GM19025 (cell line): ENCODE measurements around the gene CPT1B.
"Not testable (repeated sequence)": the region's sequence is repeated elsewhere in the genome, so short reads cannot be mapped to it uniquely, and the experiment has no call there.

Source experiments
- ATAC-seq: cut with Tn5 transposase; IDR thresholded peaks from one replicate; pipeline ENCODE4 v1.9.1; 2021; ENCODE audit warnings: mild to moderate bottlenecking, low read depth, moderate library complexity; ENCODE audit not compliant: unreplicated experiment

The CPT1B gene

GRCh38 chr22:50548040-50548920, 29.9 kb downstream of the CPT1B start:
- ATAC-seq: no peak

DNA sequence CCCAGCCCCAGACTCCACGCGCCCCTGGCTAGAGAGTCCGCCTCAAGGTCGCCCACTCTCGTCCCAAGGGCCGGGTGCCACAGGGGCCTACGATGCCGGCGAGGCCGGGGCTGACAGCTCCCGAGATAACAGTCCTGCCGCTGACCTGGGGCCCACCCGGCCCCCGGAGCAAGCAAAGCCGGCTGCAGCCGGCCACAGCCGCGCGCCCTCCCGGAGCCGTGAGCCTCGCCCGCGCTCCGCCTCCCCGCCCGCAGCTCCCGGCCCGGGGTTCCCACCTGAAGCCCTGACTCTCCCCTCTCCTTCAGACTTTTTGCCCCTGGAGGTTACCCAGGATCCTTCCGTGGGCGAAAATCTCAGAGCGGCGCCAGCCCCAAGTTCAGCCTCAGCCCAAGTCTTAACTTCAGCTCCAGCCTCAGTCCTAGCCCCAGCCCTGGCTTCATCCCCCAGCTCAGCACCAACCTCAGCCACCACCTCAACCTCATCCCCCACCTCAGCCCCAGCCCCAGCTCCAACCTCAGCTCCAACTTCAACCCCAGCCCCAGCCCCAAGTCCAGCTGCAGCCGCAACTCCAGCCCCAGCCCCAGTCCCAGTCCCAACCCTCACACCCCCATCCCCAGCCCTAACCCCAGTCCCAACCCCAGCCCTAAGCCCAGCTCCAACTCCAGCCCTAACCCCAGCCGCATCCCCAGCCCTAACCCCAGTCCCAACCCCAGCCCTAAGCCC, 30.8 kb downstream of the CPT1B start:
- no peak for ATAC-seq

DNA sequence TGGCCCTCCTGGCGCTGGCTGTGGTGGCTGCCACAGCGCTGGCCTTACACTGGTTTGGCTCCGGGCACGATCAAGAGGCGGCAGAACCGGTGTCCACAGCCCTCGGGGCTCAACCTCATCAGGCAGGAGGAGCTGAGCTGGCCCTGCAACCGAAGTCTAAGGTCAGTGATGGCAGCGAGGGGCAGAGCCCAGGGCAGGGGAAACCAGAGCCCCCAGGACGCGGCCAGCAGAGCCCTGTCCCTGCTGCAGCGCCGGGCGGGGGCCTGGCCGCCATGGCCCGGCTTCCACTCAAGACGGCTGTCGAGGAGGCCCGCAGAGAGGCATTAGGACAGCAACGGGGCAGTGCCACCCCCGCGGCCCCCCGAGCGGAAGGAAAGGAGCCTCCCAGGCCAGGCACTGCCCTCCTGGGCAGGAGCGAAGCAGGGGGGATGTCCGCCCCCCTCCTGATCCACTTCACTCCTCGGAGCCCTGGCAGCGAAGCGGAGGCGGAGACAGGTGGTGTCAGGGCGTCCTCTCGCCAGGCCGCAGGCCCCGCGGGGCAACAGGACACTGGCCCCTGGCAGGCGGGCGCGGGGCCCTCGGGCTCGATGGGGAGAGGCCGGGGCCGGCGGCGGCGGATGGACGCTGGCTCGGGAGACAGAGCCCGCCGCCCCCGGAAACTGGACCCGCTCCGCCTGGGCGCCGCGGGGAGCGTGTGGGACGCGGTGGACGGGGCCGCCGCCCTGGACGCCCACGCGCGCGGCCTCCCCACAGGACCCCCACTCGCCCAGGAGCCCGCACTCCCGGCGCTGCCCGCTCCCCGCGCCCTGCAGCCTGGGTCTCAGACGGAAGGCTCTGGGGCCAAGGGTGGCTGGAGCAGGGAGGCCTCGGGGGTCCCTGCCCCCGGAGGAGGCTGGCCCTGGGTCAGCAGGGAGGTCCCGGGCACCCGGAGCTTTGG, 31.6 kb downstream of the CPT1B start:
- no peak for ATAC-seq

GRCh38 chr22:50545522-50546325, 32.5 kb downstream of the CPT1B start, which contains the start of gene KLHDC7B:
TSS of gene KLHDC7B (plus strand) at chr22:50545899. CDS start at chr22:50546244, 345 bp downstream.
- no peak for ATAC-seq

- ATAC-seq: no peak
Observed at GRCh38 chr22:50544746-50545253, 33.4 kb downstream of the CPT1B start.

GRCh38 chr22:50544078-50544745, 34.0 kb downstream of the CPT1B start:
- no peak for ATAC-seq

- ATAC-seq: peak; percentile 29
Observed at GRCh38 chr22:50542416-50542927, 35.8 kb downstream of the CPT1B start.

GRCh38 chr22:50541667-50542026, 36.6 kb downstream of the CPT1B start:
- not testable (repeated sequence) for ATAC-seq

DNA sequence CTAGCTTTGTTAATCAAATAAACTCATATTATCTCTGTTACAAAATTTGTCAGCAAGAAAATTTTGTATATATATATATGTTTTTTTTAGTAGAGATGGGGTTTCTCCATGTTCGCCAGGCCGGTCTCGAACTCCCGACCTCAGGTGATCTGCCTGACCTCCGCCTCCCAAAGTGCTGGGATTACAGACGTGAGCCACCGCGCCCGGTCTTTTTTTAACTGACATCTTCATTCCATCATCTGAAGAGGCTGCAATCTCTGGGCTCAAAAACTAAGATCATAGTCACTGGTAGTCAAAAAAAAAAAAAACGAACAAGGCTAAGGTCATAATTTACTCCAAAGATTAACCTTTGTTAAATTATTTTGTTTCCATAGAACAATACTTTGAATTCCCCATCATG, 37.8 kb downstream of the CPT1B start:
- no peak for ATAC-seq

DNA sequence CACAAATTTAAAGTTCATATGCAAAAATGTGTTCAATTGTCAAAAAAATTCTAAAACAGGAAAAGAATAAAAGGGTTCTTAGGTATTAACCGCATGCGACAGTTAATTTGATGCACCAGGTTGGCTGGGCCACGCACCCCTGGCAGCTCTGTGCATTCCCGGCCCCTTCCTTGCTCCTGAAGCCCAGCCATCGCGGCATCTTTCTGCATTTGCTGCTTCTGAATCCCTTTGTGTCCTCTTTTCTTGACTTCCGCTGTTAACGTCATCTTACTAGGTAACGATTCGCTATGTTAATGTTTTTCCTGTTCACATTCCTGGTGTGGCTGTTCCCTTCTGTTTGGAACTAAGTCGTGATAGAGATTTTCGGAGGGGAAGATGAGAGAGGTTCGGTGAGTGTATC, 40.5 kb downstream of the CPT1B start:
- no peak for ATAC-seq

DNA sequence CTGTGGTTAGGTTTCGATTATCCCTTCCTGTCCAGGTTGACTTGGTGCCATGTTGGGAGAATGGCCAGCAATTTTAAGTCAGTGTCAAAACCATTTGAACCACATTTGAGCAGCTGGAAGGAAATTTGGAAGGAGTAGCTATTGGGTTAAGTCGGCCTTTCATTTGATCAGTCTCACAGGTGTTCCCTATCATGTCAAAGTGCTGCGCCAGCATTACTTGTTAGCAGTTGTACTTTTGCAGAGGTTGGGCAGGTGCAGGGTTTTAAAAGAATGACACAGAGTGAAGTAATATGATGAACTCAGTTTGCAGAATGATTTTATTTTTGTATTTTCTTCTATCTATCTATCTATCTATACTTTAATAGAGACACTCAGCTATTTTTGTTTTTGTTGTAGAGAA, 42.0 kb downstream of the CPT1B start:
- ATAC-seq: no peak

DNA sequence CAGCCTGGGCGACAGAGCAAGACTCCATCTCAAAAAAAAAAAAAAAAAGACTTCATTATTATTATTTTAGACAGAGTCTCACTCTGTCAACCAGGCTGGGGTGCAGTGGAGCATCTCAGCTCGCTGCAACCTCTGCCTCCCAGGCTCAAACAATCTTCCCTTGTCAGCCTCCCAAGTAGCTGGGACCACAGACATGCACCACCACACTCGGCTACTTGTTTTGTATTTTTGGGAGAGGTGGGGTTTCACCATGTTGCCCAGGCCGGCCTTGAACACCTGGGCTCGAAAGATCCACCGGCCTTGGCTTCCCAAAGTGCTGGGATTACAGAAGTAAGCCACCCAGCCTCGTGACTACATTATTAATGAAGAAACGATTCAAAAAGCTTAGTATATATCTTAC, 43.1 kb downstream of the CPT1B start:
- ATAC-seq: no peak

DNA sequence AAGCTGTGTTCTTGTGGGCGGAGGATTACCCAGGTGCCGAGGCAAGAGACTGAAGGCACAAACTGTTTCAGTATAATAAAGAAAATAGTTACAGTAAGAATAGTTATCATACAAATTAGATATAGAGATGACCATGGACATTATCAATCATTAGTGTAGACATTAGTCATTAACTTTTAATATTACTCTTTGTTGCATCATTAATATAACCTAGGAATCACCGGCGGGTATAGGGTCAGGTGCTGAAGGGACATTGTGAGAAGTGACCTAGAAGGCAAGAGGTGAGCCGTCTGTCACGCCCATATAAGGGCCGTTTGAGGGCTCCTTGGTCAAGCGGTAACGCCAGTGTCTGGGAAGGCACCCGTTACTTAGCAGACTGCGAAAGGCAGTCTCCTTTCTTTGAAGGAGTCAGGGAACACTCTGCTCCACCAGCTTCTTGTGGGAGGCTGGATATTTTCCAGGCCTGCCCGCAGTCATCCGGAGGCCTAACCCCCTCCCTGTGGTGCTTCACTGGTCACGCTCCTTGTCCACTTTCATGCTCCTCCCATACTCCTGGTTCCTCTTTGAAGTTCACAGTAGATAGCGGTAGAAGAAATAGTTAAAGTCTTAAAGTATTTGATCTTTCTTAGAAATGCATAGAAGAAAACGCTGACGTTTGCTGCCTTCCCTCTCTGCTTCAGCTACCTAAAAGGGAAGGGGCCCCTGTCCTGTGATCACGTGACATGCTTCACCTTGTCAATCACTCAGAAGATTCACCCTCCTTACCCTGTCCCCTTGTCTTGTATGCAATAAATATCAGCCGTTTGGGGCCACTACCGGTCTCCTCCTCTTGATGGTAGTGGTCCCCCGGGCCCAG, 44.1 kb downstream of the CPT1B start:
- ATAC-seq: not testable (repeated sequence)

DNA sequence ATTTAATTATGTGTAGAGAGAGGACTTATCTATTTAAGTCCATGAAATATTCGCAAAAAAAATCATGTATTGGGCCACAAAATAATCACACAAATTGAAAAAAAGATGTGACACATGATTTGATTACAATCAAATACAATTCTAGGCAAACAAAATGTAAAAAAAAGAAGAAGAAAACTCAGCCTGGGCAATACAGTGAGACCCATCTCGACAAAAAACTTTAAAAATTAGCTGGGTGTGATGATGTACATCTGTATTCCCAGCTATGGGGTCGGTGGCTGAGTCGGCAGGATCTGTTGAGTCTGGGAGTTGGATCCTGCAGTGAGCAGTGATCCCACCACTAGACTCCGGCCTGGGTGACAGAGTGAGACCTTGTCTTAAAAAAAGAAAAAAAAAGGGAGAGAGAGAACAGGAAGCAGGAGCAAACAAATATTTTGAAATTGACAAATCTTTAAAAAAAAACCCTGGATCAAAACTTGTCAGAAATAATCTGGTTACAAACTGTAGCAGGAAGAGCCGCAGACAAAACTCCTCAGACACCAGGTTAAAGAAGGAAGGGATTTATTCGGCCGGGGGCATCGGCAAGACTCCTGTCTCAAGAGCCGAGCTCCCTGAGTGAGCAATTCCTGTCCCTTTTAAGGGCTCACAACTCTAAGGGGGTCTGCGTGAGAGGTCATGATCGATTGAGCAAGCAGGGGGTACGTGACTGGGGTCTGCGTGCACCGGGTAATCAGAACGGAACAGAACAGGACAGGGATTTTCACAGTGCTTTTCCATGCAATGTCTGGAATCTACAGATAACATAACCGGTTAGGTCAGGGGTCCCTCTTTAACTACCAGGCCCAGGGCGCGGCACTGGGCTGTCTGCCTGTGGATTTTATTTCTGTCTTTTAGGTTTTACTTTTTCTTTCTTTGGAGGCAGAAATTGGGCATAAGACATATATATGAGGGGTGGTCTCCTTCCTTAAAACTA, 45.1 kb downstream of the CPT1B start:
- no peak for ATAC-seq

- ATAC-seq: no peak
Observed at GRCh38 chr22:50531962-50532674, 46.1 kb downstream of the CPT1B start.

GRCh38 chr22:50531546-50531961, 46.7 kb downstream of the CPT1B start:
- no peak for ATAC-seq
